ENCODE measurements around the gene DPYSL4.

The DPYSL4 gene

GRCh38 chr10:132242103-132242840 lies 55.5 kb downstream of the DPYSL4 start:
- Histone ChIP-seq H3K4me1 (ENCODE audit: control insufficient read depth, insufficient read depth, low read length, poor library complexity, severe bottlenecking) (peaks cover 4% of the 10 kb centered on the region), H3K27ac (ENCODE audit: low read depth, low read length, severe bottlenecking) (no peak overlapping the region), H3K9me3 (ENCODE audit: control insufficient read depth, low read length) (no peaks in the 10 kb centered on the region), H3K36me3 (ENCODE audit: control insufficient read depth, insufficient read depth, low read length) (no peaks in the 10 kb centered on the region), H3K4me3 (ENCODE audit: extremely low read depth, insufficient read depth, low read length, poor library complexity, severe bottlenecking) (no peak overlapping the region)
- 85% methylated on average over 14 to 16 of the region's 23 CpGs for WGBS, 2 experiments (ENCODE audit: insufficient coverage in 2 of 2)

- H3K36me3 ChIP-seq (ENCODE audit: control insufficient read depth, insufficient read depth, low read length) = no peaks in the 10 kb centered on the region
- H3K4me1 ChIP-seq (ENCODE audit: control insufficient read depth, insufficient read depth, low read length, poor library complexity, severe bottlenecking) = peaks cover 4% of the 10 kb centered on the region
- no peaks in the 10 kb centered on the region for H3K9me3 ChIP-seq (ENCODE audit: control insufficient read depth, low read length)
- 87 to 88% methylated on average over 12 of the region's 12 CpGs for WGBS, 2 experiments (ENCODE audit: insufficient coverage in 2 of 2)
- H3K27ac ChIP-seq (ENCODE audit: low read depth, low read length, severe bottlenecking) = no peak overlapping the region
- H3K4me3 ChIP-seq (ENCODE audit: extremely low read depth, insufficient read depth, low read length, poor library complexity, severe bottlenecking) = no peak overlapping the region
Measured at GRCh38 chr10:132243141-132243540, 56.4 kb downstream of the DPYSL4 start.

GRCh38 chr10:132243626-132244025 lies 56.9 kb downstream of the DPYSL4 start:
- Histone ChIP-seq H3K4me3 (ENCODE audit: extremely low read depth, insufficient read depth, low read length, poor library complexity, severe bottlenecking) (no peak overlapping the region), H3K4me1 (ENCODE audit: control insufficient read depth, insufficient read depth, low read length, poor library complexity, severe bottlenecking) (peaks cover 4% of the 10 kb centered on the region), H3K36me3 (ENCODE audit: control insufficient read depth, insufficient read depth, low read length) (no peaks in the 10 kb centered on the region), H3K9me3 (ENCODE audit: control insufficient read depth, low read length) (no peaks in the 10 kb centered on the region), H3K27ac (ENCODE audit: low read depth, low read length, severe bottlenecking) (no peak overlapping the region)
- 91 to 100% methylated on average over 5 to 11 of the region's 11 CpGs for WGBS, 2 experiments (ENCODE audit: insufficient coverage in 2 of 2)

GRCh38 chr10:132245056-132245455 lies 58.3 kb downstream of the DPYSL4 start:
- Histone ChIP-seq H3K4me1 (ENCODE audit: control insufficient read depth, insufficient read depth, low read length, poor library complexity, severe bottlenecking) (peaks cover 8% of the 10 kb centered on the region), H3K9me3 (ENCODE audit: control insufficient read depth, low read length) (no peaks in the 10 kb centered on the region), H3K4me3 (ENCODE audit: extremely low read depth, insufficient read depth, low read length, poor library complexity, severe bottlenecking) (no peak overlapping the region), H3K27ac (ENCODE audit: low read depth, low read length, severe bottlenecking) (no peak overlapping the region), H3K36me3 (ENCODE audit: control insufficient read depth, insufficient read depth, low read length) (no peaks in the 10 kb centered on the region)
- 93 to 97% methylated on average over 11 to 12 of the region's 14 CpGs for WGBS, 2 experiments (ENCODE audit: insufficient coverage in 2 of 2)

GRCh38 chr10:132246296-132246695 lies 59.5 kb downstream of the DPYSL4 start:
- Histone ChIP-seq H3K36me3 (ENCODE audit: control insufficient read depth, insufficient read depth, low read length) (no peaks in the 10 kb centered on the region), H3K4me3 (ENCODE audit: extremely low read depth, insufficient read depth, low read length, poor library complexity, severe bottlenecking) (no peak overlapping the region), H3K4me1 (ENCODE audit: control insufficient read depth, insufficient read depth, low read length, poor library complexity, severe bottlenecking) (peaks cover 8% of the 10 kb centered on the region), H3K9me3 (ENCODE audit: control insufficient read depth, low read length) (no peaks in the 10 kb centered on the region), H3K27ac (ENCODE audit: low read depth, low read length, severe bottlenecking) (no peak overlapping the region)
- WGBS, 2 experiments (ENCODE audit: insufficient coverage in 2 of 2) = 91 to 95% methylated on average over 13 of the region's 13 CpGs

- Histone ChIP-seq H3K27ac (ENCODE audit: low read depth, low read length, severe bottlenecking) (no peak overlapping the region), H3K36me3 (ENCODE audit: control insufficient read depth, insufficient read depth, low read length) (no peaks in the 10 kb centered on the region), H3K4me3 (ENCODE audit: extremely low read depth, insufficient read depth, low read length, poor library complexity, severe bottlenecking) (no peak overlapping the region), H3K9me3 (ENCODE audit: control insufficient read depth, low read length) (no peaks in the 10 kb centered on the region), H3K4me1 (ENCODE audit: control insufficient read depth, insufficient read depth, low read length, poor library complexity, severe bottlenecking) (peaks cover 8% of the 10 kb centered on the region)
- WGBS, 2 experiments (ENCODE audit: insufficient coverage in 2 of 2) = 84 to 89% methylated on average over 19 of the region's 19 CpGs
Measured at GRCh38 chr10:132247943-132248342, 61.2 kb downstream of the DPYSL4 start.

- H3K4me3 ChIP-seq (ENCODE audit: extremely low read depth, insufficient read depth, low read length, poor library complexity, severe bottlenecking) = peak overlapping the region; percentile 29
- no peaks in the 10 kb centered on the region for H3K36me3 ChIP-seq (ENCODE audit: control insufficient read depth, insufficient read depth, low read length)
- peaks cover 4% of the 10 kb centered on the region for H3K4me1 ChIP-seq (ENCODE audit: control insufficient read depth, insufficient read depth, low read length, poor library complexity, severe bottlenecking)
- H3K9me3 ChIP-seq (ENCODE audit: control insufficient read depth, low read length) = no peaks in the 10 kb centered on the region
- no peak overlapping the region for H3K27ac ChIP-seq (ENCODE audit: low read depth, low read length, severe bottlenecking)
- WGBS, 2 experiments (ENCODE audit: insufficient coverage in 2 of 2) = 52 to 59% methylated on average over 18 to 20 of the region's 38 CpGs
Measured at GRCh38 chr10:132248455-132249225, 61.9 kb downstream of the DPYSL4 start.

GRCh38 chr10:132249226-132249724 lies 62.5 kb downstream of the DPYSL4 start:
- Histone ChIP-seq H3K4me1 (ENCODE audit: control insufficient read depth, insufficient read depth, low read length, poor library complexity, severe bottlenecking) (peaks cover 4% of the 10 kb centered on the region), H3K9me3 (ENCODE audit: control insufficient read depth, low read length) (no peaks in the 10 kb centered on the region), H3K4me3 (ENCODE audit: extremely low read depth, insufficient read depth, low read length, poor library complexity, severe bottlenecking) (no peak overlapping the region), H3K27ac (ENCODE audit: low read depth, low read length, severe bottlenecking) (no peak overlapping the region), H3K36me3 (ENCODE audit: control insufficient read depth, insufficient read depth, low read length) (no peaks in the 10 kb centered on the region)
- WGBS, 2 experiments (ENCODE audit: insufficient coverage in 2 of 2) = 82% methylated on average over 10 to 11 of the region's 11 CpGs

GRCh38 chr10:132249824-132250375 lies 63.2 kb downstream of the DPYSL4 start:
- 92 to 94% methylated on average over 10 to 15 of the region's 17 CpGs for WGBS, 2 experiments (ENCODE audit: insufficient coverage in 2 of 2)
- H3K4me1 ChIP-seq (ENCODE audit: control insufficient read depth, insufficient read depth, low read length, poor library complexity, severe bottlenecking) = peaks cover 4% of the 10 kb centered on the region
- no peak overlapping the region for H3K4me3 ChIP-seq (ENCODE audit: extremely low read depth, insufficient read depth, low read length, poor library complexity, severe bottlenecking)

GRCh38 chr10:132250481-132251475 lies 64.0 kb downstream of the DPYSL4 start:
- Histone ChIP-seq H3K4me1 (ENCODE audit: control insufficient read depth, insufficient read depth, low read length, poor library complexity, severe bottlenecking) (peaks cover 4% of the 10 kb centered on the region), H3K27ac (ENCODE audit: low read depth, low read length, severe bottlenecking) (no peak overlapping the region), H3K9me3 (ENCODE audit: control insufficient read depth, low read length) (no peaks in the 10 kb centered on the region), H3K4me3 (ENCODE audit: extremely low read depth, insufficient read depth, low read length, poor library complexity, severe bottlenecking) (no peak overlapping the region), H3K36me3 (ENCODE audit: control insufficient read depth, insufficient read depth, low read length) (no peaks in the 10 kb centered on the region)
- WGBS, 2 experiments (ENCODE audit: insufficient coverage in 2 of 2) = 90 to 91% methylated on average over 20 to 23 of the region's 30 CpGs

More at GRCh38 chr10:132249824-132250375, 63.2 kb downstream of the DPYSL4 start:
- Histone ChIP-seq H3K27ac (ENCODE audit: low read depth, low read length, severe bottlenecking) (no peak overlapping the region), H3K36me3 (ENCODE audit: control insufficient read depth, insufficient read depth, low read length) (no peaks in the 10 kb centered on the region), H3K9me3 (ENCODE audit: control insufficient read depth, low read length) (no peaks in the 10 kb centered on the region)
